Mucosa of descending colon (tissue), 3 donors: ENCODE data around the gene TBX6. TPM values are rescaled to one million over a fixed set of nuclear protein-coding genes. Genes with fewer than 3 reads are reported as not detected.

Experiments
- ATAC-seq: fragments of 200-7000 bp; cut with Tn5 transposase; one replicate; pipeline ENCODE4 v1.9.1; 2020; ENCODE audit warnings: mild to moderate bottlenecking, moderate library complexity
- DNase-seq, 3 donors: peaks; one replicate each; pipeline ENCODE4 v3.0.0-alpha.2; 2020
- H3K36me3 ChIP-seq: fragments of 200-600 bp; one replicate; pipeline ENCODE4 v1.8.0; 2021; ENCODE audit warnings: low read depth, mild to moderate bottlenecking
- H3K4me1 ChIP-seq: fragments of 200-600 bp; one replicate; pipeline ENCODE4 v1.8.0; 2021; ENCODE audit warnings: low read depth, mild to moderate bottlenecking
- H3K4me3 ChIP-seq: fragments of 200-600 bp; one replicate; pipeline ENCODE4 v1.8.0; 2021; ENCODE audit warnings: mild to moderate bottlenecking
- H3K9me3 ChIP-seq: fragments of 200-600 bp; one replicate; pipeline ENCODE4 v1.8.0; 2021; ENCODE audit warnings: mild to moderate bottlenecking
- CTCF ChIP-seq: fragments of 200-600 bp; IDR thresholded peaks from one replicate; pipeline ENCODE4 v1.8.0; 2022; ENCODE audit warnings: antibody characterized with exemption, mild to moderate bottlenecking
- intact Hi-C, 2 donors: fragments of 100-400 bp; cut with DNase I in 1 of 2; cut with micrococcal nuclease in 1 of 2; formaldehyde crosslinking; loops; one replicate each; pipeline versions ENCODE4 v1.11.0 to v1.11.1; 2022; cut with DNase I, micrococcal nuclease
- total RNA-seq, 3 donors: library from RNA; stranded (reverse); fragmentation: NEBNext Ultra II Directional in 2 of 3; extraction: Animal tissue kit (Norgen Biotek cat#: 25700) in 2 of 3; gene quantifications; one replicate each; pipeline versions ENCODE4 v1.2.1 to v1.2.4, GENCODE V29; 2021 to 2023
- donor health status: DM: no; HTN: no; CAD: no; lungs with moderate emphysema.
- donor health status: DM: no; HTN: no; CAD: no.
- donor health status: DM: no; HTN: yes; CAD: no.

Gene TBX6
- total RNA-seq, 3 donors from 2014 or later, result 0.63 to 1.9 (median 0.90) TPM

GRCh38 chr16:30095166-30096078, 3.7 kb upstream of the TBX6 start:
- peak in 2 of 3 donors; percentile 64 to 70 for DNase-seq
- Histone ChIP-seq H3K4me1 (peaks cover 28% of the 10 kb centered on the region), H3K36me3 (no peaks in the 10 kb centered on the region), H3K4me3 (peak overlapping the region; percentile 57), H3K9me3 (peaks cover 5% of the 10 kb centered on the region)
- intact Hi-C loops, result no loop called here
- no peak for ATAC-seq
- TF ChIP-seq CTCF, result no peak

GRCh38 chr16:30094541-30095165, 2.9 kb upstream of the TBX6 start:
- TF ChIP-seq CTCF, result no peak
- Histone ChIP-seq H3K9me3 (peaks cover 5% of the 10 kb centered on the region), H3K4me1 (peaks cover 28% of the 10 kb centered on the region), H3K36me3 (no peaks in the 10 kb centered on the region), H3K4me3 (peak overlapping the region; percentile 57)
- ATAC-seq (no peak), DNase-seq (peak in 2 of 3 donors; percentile 49 to 67)
- intact Hi-C loops, result no loop called here

- DNase-seq, result peak; percentile 78 to 91 (median 86)
- peak; percentile 38 for TF ChIP-seq CTCF
- Histone ChIP-seq H3K4me3 (no peak overlapping the region), H3K36me3 (no peaks in the 10 kb centered on the region), H3K4me1 (peaks cover 28% of the 10 kb centered on the region), H3K9me3 (peaks cover 5% of the 10 kb centered on the region)
- peak; percentile 55 for ATAC-seq
- intact Hi-C loops, result no loop called here
These were observed 768 bp upstream of the TBX6 start for GRCh38 chr16:30092373-30093010.

GRCh38 chr16:30090610-30091331, 953 bp downstream of the TBX6 start:
- no peaks in the 10 kb centered on the region for H3K9me3 ChIP-seq
- ATAC-seq, result no peak

More at GRCh38 chr16:30090610-30091331, 953 bp downstream of the TBX6 start:
- no peak for TF ChIP-seq CTCF
- Histone ChIP-seq H3K4me3 (no peak overlapping the region), H3K36me3 (no peaks in the 10 kb centered on the region), H3K4me1 (peaks cover 28% of the 10 kb centered on the region)
- intact Hi-C loops, result no loop called here
- peak in 2 of 3 donors; percentile 51 to 61 for DNase-seq
